NT2/D1 (cell line): ENCODE measurements around the gene CCDC24.

ENCODE experiments used
- SUZ12 ChIP-seq: IDR thresholded peaks from 2 replicates; pipeline ENCODE4 v1.6.1; 2011; ENCODE audit not compliant: insufficient read length, insufficient read depth; ENCODE audit errors: extremely low read depth
- YY1 ChIP-seq: IDR thresholded peaks from 2 replicates; pipeline ENCODE4 v1.6.1; 2011; ENCODE audit not compliant: insufficient read length, insufficient read depth
- ZNF274 ChIP-seq: IDR thresholded peaks from 2 replicates; pipeline ENCODE4 v1.6.1; 2011; ENCODE audit warnings: mild to moderate bottlenecking, low read depth, low read length

DNA sequence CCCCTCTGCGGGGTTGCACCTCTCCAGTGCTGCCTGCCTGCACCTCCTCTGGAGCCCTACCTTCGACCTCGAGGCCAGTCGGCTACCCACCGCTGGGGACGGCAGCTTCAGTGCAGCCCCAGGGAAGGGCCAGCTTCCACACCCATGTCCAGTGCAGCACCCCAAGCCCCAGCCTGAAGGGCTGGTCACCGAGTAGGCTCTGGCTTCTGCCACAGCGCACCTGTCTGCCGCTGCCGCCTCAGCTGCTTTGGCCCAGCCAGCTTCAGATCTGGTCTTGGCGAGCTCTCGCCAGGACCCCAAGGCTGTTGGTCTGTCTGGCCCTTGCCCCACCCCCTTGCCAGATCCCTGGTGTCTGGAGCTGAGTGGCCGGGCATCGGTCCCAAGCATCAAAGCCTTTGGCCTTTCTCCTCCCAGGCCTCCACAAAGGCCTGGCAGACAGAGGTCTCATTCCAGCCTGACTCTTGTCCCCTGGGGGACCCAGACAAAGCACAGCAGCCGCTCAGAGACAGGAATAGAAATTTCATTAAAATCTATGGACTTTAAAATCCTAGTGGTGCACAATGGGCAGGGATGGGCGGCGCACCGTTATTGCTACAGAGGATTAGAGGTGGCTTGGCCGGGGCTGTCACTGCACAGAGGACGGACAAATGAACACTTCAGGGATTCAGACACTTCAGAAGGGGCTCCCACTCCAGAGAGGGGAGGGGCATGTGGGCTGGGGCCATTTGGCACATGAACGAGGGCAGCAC lies 4.8 kb downstream of the CCDC24 start:
- TF ChIP-seq SUZ12 (no peak), ZNF274 (no peak), YY1 (no peak)
